BLaER1 (cell line): ENCODE data around the gene PLCB2.
A peak's percentile ranks its signal among the peaks of the same experiment; 100 is the strongest.

Experiments
- H3K27ac ChIP-seq: shearing (Covaris generic); formaldehyde crosslinking; 2 replicates; pipeline ENCODE4 v1.8.1; 2022
- H3K27me3 ChIP-seq: shearing (Covaris generic); formaldehyde crosslinking; 2 replicates; pipeline ENCODE4 v1.8.1; 2022
- H3K36me3 ChIP-seq: shearing (Covaris generic); formaldehyde crosslinking; 2 replicates; pipeline ENCODE4 v1.8.1; 2022
- H3K4me1 ChIP-seq: shearing (Covaris generic); formaldehyde crosslinking; 2 replicates; pipeline ENCODE4 v1.8.1; 2022
- H3K4me2 ChIP-seq: shearing (Covaris generic); formaldehyde crosslinking; 2 replicates; pipeline ENCODE4 v1.8.1; 2022
- H3K4me3 ChIP-seq: shearing (Covaris generic); formaldehyde crosslinking; 2 replicates; pipeline ENCODE4 v1.8.1; 2022
- H3K9ac ChIP-seq: shearing (Covaris generic); formaldehyde crosslinking; 2 replicates; pipeline ENCODE4 v1.8.1; 2022
- H3K9me3 ChIP-seq: shearing (Covaris generic); formaldehyde crosslinking; 2 replicates; pipeline ENCODE4 v1.8.1; 2022
- H4K20me1 ChIP-seq: shearing (Covaris generic); formaldehyde crosslinking; 2 replicates; pipeline ENCODE4 v1.8.1; 2022
- Cebpa-rat ChIP-seq: shearing (Covaris generic); IDR thresholded peaks from 2 replicates; pipeline ENCODE4 v1.8.1; 2022

Gene PLCB2

DNA sequence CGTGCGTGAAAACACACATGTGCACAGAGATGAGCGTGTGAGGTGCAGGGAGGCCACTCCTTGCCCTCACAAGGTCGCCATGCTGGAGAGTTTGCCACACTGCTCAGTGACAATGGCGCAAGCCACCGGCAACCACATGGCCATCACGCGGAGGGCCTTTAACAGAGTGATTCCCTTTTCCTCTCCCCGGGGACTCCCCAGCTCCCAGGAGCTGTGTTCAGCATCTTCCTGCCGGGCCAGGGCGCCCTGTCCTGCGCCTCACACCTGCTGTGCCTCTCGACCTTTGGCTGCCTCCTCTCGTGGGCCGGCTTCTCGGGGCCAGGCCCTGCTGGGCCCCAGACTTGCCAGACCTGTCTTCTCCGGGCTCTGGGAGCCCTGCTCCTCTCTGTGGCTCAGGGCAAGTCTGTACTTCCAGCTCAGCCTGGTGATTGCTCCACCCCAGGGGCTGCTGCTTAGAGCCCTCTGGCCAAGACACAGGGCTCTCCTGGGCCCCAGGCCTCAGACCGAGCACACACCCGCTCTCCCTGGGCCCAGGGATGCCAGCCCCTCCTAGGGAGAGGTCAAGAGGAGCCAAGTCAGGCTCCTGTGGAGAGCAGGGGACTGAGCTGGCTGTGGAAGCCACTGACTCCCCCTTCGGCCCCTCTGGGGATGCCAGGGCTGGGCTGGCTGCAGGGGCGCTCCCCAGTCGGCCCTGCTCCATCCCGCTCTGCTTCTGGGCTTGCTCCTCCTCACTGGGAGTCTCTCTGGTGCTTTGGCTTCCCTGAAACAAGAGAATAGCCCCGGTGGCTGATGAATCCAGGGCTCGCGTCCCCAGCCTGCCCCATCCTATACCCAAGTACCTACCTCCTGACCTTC is 27.4 kb upstream of the PLCB2 start:
- Histone ChIP-seq H3K36me3 (no peaks in the 10 kb centered on the region), H3K9me3 (no peaks in the 10 kb centered on the region), H3K4me3 (peak overlapping the region; percentile 29; the same call in 1 of the 2 replicates), H3K4me1 (peaks cover 100% of the 10 kb centered on the region), H3K9ac (peak overlapping the region; percentile 69), H3K4me2 (peak overlapping the region; percentile 97), H3K27me3 (no peaks in the 10 kb centered on the region), H3K27ac (peak overlapping the region; percentile 82), H4K20me1 (no peaks in the 10 kb centered on the region)
- no peak for TF ChIP-seq Cebpa-rat

DNA sequence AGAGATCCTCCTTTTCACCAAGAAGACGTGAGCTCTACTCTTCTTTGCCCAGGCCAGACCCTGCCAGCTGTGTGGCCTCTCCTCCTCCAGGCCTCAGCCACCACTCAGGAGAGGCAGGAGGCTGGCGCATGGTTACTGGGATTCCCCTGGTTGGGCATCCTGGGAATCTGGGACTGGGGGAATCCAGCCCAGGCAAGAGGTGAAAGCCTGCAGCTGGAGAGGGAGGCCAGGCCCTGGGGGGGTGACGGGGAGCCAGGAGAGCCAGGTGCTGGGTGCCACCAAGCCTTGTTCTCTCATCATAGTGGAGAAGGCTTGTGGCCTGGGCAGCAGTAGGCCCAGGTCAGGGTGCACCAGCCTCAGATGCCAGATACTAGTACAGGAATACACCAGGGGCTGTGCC is 26.8 kb upstream of the PLCB2 start:
- no peaks in the 10 kb centered on the region for H4K20me1 ChIP-seq
- no peaks in the 10 kb centered on the region for H3K36me3 ChIP-seq
- H3K9ac ChIP-seq: peak overlapping the region; percentile 69
- no peaks in the 10 kb centered on the region for H3K9me3 ChIP-seq
- TF ChIP-seq Cebpa-rat: no peak
- no peaks in the 10 kb centered on the region for H3K27me3 ChIP-seq
- H3K4me1 ChIP-seq: peaks cover 100% of the 10 kb centered on the region
- peak overlapping the region; percentile 29; the same call in 1 of the 2 replicates for H3K4me3 ChIP-seq
- peak overlapping the region; percentile 82 for H3K27ac ChIP-seq
- H3K4me2 ChIP-seq: peak overlapping the region; percentile 97

DNA sequence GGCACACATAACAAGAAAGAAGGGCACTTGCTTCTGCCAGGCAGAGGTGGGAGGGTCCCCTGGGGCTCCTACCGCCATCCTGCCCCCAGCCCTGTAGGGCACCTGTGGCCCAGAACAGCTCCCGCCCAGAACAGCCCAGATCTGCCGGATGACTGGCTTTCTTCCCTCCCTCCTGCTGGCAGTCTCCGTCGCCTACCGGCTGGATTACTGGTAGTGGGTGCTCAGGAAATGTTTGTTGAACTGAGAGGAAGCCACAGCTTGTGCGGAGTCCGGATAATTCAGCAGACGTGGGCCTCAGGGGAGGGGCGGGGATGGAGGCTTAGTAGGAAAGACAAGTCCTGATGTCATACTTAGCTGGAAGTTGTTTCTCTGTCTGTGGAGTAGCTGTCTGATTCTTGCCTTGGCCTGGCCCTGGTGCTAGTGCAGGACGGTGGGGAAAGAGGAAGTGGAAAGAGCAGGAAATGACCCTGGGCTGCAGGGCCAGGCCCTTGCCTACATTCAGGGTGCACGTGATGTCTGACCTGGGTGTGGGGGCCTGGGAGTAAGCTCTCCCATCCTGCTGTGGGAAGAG is 26.3 kb upstream of the PLCB2 start:
- Histone ChIP-seq H3K27ac (peak overlapping the region; percentile 82), H3K4me3 (peak overlapping the region; percentile 29), H4K20me1 (no peaks in the 10 kb centered on the region), H3K9me3 (no peaks in the 10 kb centered on the region), H3K4me2 (peak overlapping the region; percentile 97), H3K27me3 (no peaks in the 10 kb centered on the region), H3K9ac (peak overlapping the region; percentile 69), H3K4me1 (peaks cover 100% of the 10 kb centered on the region), H3K36me3 (no peaks in the 10 kb centered on the region)
- no peak for TF ChIP-seq Cebpa-rat

DNA sequence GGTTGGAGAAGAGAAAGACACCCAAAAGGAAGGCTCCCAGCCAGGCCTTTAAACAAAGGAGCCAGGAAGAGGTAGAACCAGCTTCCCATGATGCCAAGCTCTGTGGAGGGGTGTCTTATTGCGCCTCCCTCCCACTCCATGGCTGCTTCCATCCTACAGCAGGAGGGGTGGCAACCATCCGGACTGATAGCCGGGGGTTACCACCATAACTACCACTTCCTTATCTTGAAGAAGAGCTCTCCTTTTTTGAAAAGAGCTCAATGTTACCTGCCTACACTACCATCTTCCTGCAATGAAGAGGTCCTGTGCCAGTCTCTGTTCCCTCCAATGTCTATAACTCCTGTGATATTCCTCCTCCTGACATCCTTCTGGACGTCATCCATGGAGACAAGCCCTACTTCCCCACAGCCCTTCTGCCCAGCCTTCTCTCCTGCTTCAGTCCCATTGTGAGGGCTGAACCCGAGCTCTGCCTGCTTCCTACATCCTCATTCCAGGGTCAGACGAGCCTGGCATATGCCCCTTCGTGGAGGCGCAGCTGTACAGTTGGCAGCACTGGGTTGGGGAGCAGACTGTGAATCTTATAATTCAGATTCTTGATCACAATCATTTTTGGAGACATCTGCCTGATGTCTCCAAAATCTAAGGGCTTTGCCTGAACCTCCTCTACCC is 24.5 kb upstream of the PLCB2 start:
- no peaks in the 10 kb centered on the region for H3K9me3 ChIP-seq
- no peaks in the 10 kb centered on the region for H3K27me3 ChIP-seq
- peak overlapping the region; percentile 97 for H3K4me2 ChIP-seq
- no peak overlapping the region for H3K4me3 ChIP-seq
- H3K9ac ChIP-seq: no peak overlapping the region
- no peaks in the 10 kb centered on the region for H4K20me1 ChIP-seq
- peaks cover 100% of the 10 kb centered on the region for H3K4me1 ChIP-seq
- no peak for TF ChIP-seq Cebpa-rat
- no peak overlapping the region for H3K27ac ChIP-seq
- H3K36me3 ChIP-seq: no peaks in the 10 kb centered on the region

DNA sequence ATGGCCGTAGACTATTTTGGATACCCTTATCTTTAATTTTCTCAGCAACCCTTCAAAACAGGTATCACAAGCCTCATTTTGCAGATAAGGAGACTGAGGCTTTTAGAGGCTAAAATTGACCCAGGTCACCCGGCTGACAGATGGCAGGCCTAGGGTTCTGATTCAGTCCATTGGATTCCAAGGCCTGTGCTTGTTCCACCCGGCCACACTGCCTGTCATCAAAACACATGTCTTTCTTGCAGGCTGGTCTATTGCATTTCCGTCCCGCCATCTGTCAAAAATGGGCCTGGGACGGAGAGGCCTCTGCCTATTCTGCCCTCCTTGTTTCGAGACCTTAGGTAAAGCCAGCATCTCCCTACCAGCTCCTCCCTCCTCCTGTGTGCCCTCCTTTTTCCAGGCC is 23.9 kb upstream of the PLCB2 start:
- Histone ChIP-seq H3K4me3 (no peak overlapping the region), H3K27me3 (no peaks in the 10 kb centered on the region), H3K36me3 (no peaks in the 10 kb centered on the region), H3K9me3 (no peaks in the 10 kb centered on the region), H4K20me1 (no peaks in the 10 kb centered on the region), H3K4me2 (peak overlapping the region; percentile 97), H3K27ac (no peak overlapping the region), H3K9ac (no peak overlapping the region), H3K4me1 (peaks cover 100% of the 10 kb centered on the region)
- TF ChIP-seq Cebpa-rat: no peak

DNA sequence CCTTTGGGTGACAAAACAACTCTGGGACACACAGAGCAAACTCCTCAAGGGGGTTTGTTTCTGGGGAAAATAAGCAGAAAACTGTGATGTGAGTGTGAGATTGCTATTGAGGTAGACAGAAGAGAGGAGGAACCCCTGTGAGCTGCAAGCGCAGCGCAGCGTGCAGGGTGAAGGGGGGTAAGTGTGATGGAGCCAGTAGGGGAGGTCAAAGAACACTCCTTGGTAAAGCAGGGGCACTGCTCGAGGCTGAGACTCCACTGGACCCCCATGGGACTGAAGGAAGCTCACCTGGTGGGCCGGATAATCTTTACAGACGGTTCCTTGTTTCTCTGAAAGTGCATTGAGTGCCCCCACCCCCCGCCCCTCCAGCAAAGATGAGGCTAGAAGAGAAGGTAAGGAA is 23.3 kb upstream of the PLCB2 start:
- peaks cover 95% of the 10 kb centered on the region for H3K4me1 ChIP-seq
- H3K27ac ChIP-seq: no peak overlapping the region; the same call in 1 of the 2 replicates
- TF ChIP-seq Cebpa-rat: no peak

DNA sequence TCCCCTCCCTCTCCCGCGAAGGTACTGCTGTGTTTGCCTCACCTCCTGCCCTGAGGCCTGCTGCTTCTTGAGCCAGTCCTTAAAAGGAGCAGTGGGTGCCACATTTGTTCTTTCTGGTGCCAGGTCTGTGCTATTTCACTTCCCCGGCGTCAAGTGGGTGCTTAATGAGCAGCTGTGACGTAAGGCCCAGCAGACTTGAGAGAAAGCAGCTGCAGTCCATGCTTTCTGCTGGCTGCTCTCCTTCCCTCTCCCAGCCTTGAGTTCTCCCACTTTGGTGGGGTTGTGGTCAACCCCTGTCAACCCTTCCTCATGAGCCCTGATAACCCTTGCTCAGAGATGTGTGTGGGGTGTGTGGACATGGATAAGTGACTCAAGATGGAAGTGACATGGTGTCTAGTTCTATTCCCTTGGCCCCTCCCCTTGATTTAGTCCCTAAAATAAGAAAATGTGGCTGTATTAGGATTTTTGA is 22.7 kb upstream of the PLCB2 start:
- H3K4me3 ChIP-seq: no peak overlapping the region
- H3K4me2 ChIP-seq: peak overlapping the region; percentile 97
- no peak overlapping the region for H3K9ac ChIP-seq
- no peak overlapping the region for H3K27ac ChIP-seq
- TF ChIP-seq Cebpa-rat: no peak
- H4K20me1 ChIP-seq: peaks cover 3% of the 10 kb centered on the region; the same call in 1 of the 2 replicates
- H3K4me1 ChIP-seq: peaks cover 92% of the 10 kb centered on the region
- no peaks in the 10 kb centered on the region for H3K36me3 ChIP-seq
- peaks cover 7% of the 10 kb centered on the region for H3K27me3 ChIP-seq
- H3K9me3 ChIP-seq: no peaks in the 10 kb centered on the region

More for the DNA sequence above, 23.3 kb upstream of the PLCB2 start:
- peaks cover under 1% of the 10 kb centered on the region; the same call in 1 of the 2 replicates for H3K27me3 ChIP-seq
- no peak overlapping the region for H3K9ac ChIP-seq
- H4K20me1 ChIP-seq: no peaks in the 10 kb centered on the region
- peak overlapping the region; percentile 97 for H3K4me2 ChIP-seq
- H3K36me3 ChIP-seq: no peaks in the 10 kb centered on the region
- H3K4me3 ChIP-seq: no peak overlapping the region
- no peaks in the 10 kb centered on the region for H3K9me3 ChIP-seq

DNA sequence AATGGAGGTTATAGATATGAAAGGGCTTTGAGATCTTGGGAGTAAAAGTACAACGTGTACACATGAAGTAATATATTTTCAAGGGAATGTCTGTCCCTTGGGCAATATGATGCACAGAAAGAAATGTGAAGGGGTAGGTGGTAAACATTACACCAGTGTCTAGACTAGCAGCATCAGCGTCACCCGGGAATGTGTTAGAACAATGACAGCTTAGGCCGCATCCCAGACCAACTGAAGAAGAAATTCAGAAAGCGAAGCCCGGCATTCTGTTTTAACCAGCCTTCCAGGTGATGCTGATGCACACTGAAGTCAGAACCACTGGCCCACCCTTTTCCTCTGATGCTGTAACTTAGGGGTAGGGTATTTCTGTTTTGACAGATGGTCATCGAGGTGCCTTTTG is 22.1 kb upstream of the PLCB2 start:
- Histone ChIP-seq H3K4me1 (peaks cover 92% of the 10 kb centered on the region), H3K9ac (no peak overlapping the region), H3K36me3 (no peaks in the 10 kb centered on the region), H4K20me1 (peaks cover 9% of the 10 kb centered on the region), H3K27me3 (peaks cover 13% of the 10 kb centered on the region), H3K4me2 (peak overlapping the region; percentile 97), H3K9me3 (no peaks in the 10 kb centered on the region), H3K4me3 (no peak overlapping the region), H3K27ac (no peak overlapping the region)
- no peak for TF ChIP-seq Cebpa-rat

DNA sequence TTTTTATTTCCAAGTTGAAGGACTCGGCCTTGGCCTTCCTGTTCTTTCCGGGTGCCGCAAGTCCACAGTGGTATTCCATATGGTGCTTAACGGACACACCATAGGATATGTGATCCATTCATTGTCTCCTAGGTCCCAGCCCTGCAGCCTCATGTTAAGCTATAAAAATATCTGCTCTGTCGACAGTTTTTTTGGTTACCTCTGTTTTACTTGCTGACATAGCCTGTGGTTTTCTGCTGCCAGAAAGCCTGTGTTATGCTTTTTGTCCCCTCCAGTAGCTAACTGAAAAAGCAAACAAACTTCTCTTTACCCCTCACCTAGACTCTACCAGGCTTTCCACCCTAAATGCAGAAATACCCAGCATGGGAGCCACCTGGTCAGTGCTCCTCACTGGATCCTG is 21.0 kb upstream of the PLCB2 start:
- Histone ChIP-seq H3K4me2 (peak overlapping the region; percentile 97), H3K4me1 (peaks cover 89% of the 10 kb centered on the region), H3K27me3 (peaks cover 23% of the 10 kb centered on the region), H3K27ac (no peak overlapping the region), H3K9me3 (no peaks in the 10 kb centered on the region), H3K4me3 (no peak overlapping the region), H3K36me3 (no peaks in the 10 kb centered on the region), H4K20me1 (peaks cover 17% of the 10 kb centered on the region), H3K9ac (no peak overlapping the region)
- no peak for TF ChIP-seq Cebpa-rat
